WERI-Rb-1 (cell line): Measurements from ENCODE around the gene PC.

Source experiments
- DNase-seq: peaks from one replicate; pipeline ENCODE4 v3.0.0-alpha.2; 2020
- H3K27ac ChIP-seq: fragments of 250-450 bp; sonication (Bioruptor Pico); 2 replicates; pipeline ENCODE4 v1.5.1; 2020; ENCODE audit warnings: mild to moderate bottlenecking, moderate library complexity
- H3K27me3 ChIP-seq: fragments of 250-450 bp; sonication (Bioruptor Pico); 2 replicates; pipeline ENCODE4 v1.5.1; 2021; ENCODE audit warnings: mild to moderate bottlenecking, low read depth, moderate library complexity; ENCODE audit not compliant: insufficient read depth, severe bottlenecking
- H3K36me3 ChIP-seq: fragments of 250-450 bp; sonication (Bioruptor Pico); 2 replicates; pipeline ENCODE4 v1.5.1; 2020; ENCODE audit warnings: mild to moderate bottlenecking, moderate library complexity
- H3K4me3 ChIP-seq: 2 replicates; pipeline ENCODE4 v1.5.1; 2011; ENCODE audit warnings: low read depth, mild to moderate bottlenecking, control low read depth, low read length
- H3K9me3 ChIP-seq: fragments of 250-450 bp; sonication (Bioruptor Pico); 2 replicates; pipeline ENCODE4 v1.5.1; 2021; ENCODE audit warnings: mild to moderate bottlenecking, moderate library complexity; ENCODE audit not compliant: severe bottlenecking
- TF ChIP-seq, protein P1 (sequence below): IDR thresholded peaks from 2 replicates; pipeline ENCODE4 v1.5.1; 2011; ENCODE audit warnings: low read depth, mild to moderate bottlenecking, control low read depth, inconsistent platforms, low read length

Gene PC

DNA sequence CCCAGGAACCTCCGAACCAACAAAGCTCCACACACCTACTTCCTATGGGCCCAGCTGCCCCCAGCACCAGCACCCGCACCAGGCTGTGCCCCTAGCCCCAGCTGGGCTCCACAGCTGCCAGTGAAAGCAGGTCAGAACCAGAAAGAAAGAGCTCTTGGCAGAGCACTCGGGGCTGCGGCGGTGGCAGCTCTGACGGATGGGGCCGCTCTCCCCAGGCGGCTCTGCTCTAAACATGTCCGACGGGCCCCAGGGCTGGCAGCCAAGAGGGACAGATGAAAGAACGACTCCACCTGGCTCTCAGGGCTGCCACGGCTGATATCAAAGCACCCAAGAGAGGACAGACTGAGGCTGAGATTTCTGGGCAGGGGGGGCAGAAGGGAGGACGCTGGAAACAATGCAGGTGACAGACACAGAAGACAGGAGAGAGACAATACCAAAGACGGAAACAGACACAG, 75.6 kb downstream of the PC start:
- H3K9me3 ChIP-seq = no peaks in the 10 kb centered on the region
- H3K27me3 ChIP-seq = no peaks in the 10 kb centered on the region
- H3K4me3 ChIP-seq = no peak overlapping the region
- no peak overlapping the region for H3K27ac ChIP-seq
- TF ChIP-seq, protein P1, sequence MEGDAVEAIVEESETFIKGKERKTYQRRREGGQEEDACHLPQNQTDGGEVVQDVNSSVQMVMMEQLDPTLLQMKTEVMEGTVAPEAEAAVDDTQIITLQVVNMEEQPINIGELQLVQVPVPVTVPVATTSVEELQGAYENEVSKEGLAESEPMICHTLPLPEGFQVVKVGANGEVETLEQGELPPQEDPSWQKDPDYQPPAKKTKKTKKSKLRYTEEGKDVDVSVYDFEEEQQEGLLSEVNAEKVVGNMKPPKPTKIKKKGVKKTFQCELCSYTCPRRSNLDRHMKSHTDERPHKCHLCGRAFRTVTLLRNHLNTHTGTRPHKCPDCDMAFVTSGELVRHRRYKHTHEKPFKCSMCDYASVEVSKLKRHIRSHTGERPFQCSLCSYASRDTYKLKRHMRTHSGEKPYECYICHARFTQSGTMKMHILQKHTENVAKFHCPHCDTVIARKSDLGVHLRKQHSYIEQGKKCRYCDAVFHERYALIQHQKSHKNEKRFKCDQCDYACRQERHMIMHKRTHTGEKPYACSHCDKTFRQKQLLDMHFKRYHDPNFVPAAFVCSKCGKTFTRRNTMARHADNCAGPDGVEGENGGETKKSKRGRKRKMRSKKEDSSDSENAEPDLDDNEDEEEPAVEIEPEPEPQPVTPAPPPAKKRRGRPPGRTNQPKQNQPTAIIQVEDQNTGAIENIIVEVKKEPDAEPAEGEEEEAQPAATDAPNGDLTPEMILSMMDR = no peak
- DNase-seq = no peak
- H3K36me3 ChIP-seq = no peaks in the 10 kb centered on the region

DNA sequence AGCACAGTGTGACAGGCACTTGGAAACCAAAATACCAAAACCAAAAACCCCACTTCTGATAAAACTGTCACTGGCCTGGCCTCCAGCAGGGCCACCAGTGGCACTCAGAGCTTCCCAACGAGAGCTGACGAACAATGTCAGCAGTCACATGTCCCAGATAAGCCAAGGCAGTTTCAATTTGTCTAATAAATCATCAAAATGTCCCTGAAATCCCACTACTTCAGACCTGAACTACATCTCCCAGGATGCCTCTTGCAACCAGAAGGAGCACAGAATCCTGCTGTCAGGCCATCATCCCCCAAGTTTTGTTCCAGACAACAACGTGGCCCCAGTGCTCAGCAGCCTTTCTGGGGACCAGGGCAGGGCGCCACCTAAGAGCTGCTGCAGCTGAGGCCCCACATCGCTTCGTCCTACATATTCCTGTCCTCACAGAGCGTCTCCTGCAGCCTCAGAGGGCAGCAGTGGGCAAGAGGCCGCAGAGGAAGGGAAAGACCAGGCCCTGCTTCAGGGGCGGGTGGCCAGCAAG, 76.2 kb downstream of the PC start:
- no peak overlapping the region for H3K27ac ChIP-seq
- DNase-seq = no peak
- no peaks in the 10 kb centered on the region for H3K9me3 ChIP-seq
- H3K36me3 ChIP-seq = no peaks in the 10 kb centered on the region
- H3K4me3 ChIP-seq = no peak overlapping the region
- no peaks in the 10 kb centered on the region for H3K27me3 ChIP-seq
- TF ChIP-seq, protein P1 = no peak

DNA sequence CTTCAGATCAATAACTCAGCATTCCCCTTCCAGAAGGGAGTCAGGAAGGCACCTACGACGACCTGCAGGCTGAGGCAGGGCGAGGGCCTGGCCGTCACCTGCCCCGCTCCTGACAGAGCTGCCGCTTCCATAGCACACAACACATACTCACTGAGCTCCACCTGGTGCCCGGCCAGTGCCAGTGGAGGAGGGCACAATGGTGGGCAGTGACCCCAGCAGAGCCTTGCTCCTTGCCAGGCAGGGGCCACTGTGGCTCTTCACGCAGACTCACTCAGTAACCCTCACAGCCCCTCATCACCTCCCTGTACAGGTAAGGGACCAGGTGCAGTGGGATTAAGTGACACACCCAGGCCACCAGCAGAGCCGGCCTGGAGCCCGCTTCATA, 76.7 kb downstream of the PC start:
- Histone ChIP-seq H3K36me3 (no peaks in the 10 kb centered on the region), H3K9me3 (no peaks in the 10 kb centered on the region), H3K27ac (no peak overlapping the region), H3K4me3 (no peak overlapping the region), H3K27me3 (no peaks in the 10 kb centered on the region)
- TF ChIP-seq, protein P1 = no peak
- no peak for DNase-seq

DNA sequence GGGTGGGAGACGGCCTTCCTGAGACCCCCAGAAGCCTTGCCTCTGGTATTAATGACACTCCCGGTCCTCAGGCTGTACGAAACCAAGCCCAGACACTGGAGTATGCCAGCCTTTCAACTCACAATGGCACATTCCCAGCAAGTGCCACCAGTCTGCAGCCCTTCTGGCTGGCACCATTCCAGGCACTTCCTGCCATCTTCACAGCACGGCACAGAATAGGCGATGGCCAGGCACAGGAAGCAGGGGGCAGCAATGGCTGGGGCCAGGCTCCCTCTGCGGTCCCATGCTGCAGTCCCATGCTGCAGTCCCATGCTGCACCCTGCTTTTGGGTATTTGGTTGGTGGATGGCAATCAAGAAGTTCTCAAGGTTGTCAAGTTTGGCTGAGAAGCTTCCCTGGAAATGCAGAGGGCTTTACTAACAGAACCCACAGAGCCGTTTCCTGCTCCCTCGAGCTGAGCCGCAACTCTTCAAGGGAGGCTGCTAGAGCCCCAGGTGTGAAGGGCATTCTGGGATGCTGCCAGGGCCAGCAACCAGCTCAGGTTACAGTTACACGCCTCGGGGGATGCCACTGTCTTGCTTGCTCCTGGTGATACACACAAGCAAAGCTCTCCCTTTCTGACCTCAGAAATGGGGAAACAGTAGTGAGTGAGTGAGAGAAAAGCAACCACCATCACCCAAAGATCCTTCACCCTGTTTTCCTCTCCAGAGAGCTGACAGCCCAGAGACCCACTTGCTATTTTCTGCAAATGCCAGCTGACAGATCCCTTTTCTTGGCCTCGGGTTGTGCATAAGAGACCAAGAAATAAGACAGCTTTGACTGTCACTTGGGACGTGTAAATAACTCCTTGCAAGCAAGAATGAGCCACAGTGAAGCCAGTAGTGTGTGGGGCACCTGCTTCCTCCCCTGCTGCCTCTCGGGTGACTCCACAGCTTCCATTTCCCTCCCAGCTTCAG, 77.4 kb downstream of the PC start:
- Histone ChIP-seq H3K27ac (no peak overlapping the region), H3K4me3 (no peak overlapping the region), H3K27me3 (no peaks in the 10 kb centered on the region), H3K9me3 (no peaks in the 10 kb centered on the region), H3K36me3 (no peaks in the 10 kb centered on the region)
- TF ChIP-seq, protein P1 = no peak
- DNase-seq = no peak

DNA sequence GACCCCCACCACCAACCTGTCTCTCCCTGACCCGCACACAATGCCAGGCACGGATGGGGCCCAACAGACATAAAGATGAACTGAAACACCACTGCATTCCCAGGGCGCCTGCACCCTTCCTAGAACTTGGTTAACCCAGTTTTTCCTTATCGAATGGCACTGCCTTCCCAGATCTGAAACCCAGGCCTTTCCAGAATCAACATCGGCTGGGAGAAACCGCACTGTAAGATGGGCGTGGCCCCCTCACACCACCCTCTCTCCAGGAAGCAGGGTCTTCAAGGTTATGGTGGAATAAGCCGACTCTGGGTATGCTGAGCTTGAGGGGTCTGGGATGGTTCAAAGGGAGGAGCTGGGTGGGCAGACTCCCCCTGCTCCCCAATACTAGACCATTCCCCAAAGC, 78.2 kb downstream of the PC start:
- no peak overlapping the region for H3K4me3 ChIP-seq
- no peak overlapping the region for H3K27ac ChIP-seq
- TF ChIP-seq, protein P1 = no peak

More for the DNA sequence above, 78.2 kb downstream of the PC start:
- Histone ChIP-seq H3K9me3 (no peaks in the 10 kb centered on the region), H3K27me3 (no peaks in the 10 kb centered on the region), H3K36me3 (no peaks in the 10 kb centered on the region)
- DNase-seq = no peak
